K562 (cell line): Measurements from ENCODE around the gene MAPKAPK3. TPM values are rescaled to one million over a fixed set of nuclear protein-coding genes. Genes with fewer than 3 reads are reported as not detected.

Experiments used
- ARHGAP35 ChIP-seq: fragments of 450-650 bp; IDR thresholded peaks from 2 replicates; pipeline ENCODE4 v1.6.1; 2018; ENCODE audit not compliant: partially characterized antibody
- BDP1 ChIP-seq: IDR thresholded peaks from 3 replicates; pipeline ENCODE4 v1.6.1; 2011; ENCODE audit not compliant: insufficient read length, insufficient read depth
- CAMTA2 ChIP-seq: fragments of 250-450 bp; sonication (Bioruptor Pico); conservative IDR thresholded peaks from 2 replicates; pipeline ENCODE4 v1.5.1; 2022
- CBX3 ChIP-seq, 2 experiments: IDR thresholded peaks; 1 replicate in 1 of 2; 2 replicates in 1 of 2; pipeline ENCODE4 v1.6.1; 2012; ENCODE audit warnings: inconsistent platforms in 2 of 2, low read length in 2 of 2, borderline replicate concordance in 1 of 2, control low read depth in 1 of 2
- CEBPG ChIP-seq, 3 experiments: fragments of 200-800 bp in 1 of 3; sonication (Bioruptor generic) in 1 of 3; sonication (generic) in 1 of 3; formaldehyde crosslinking in 1 of 3; IDR thresholded peaks in 2 of 3; conservative IDR thresholded peaks in 1 of 3; 2 replicates each; pipeline versions ENCODE4 v1.6.1 to v1.8.0; 2016 to 2022; ENCODE audit warnings: missing compliant biosample characterization in 2 of 3, missing genetic modification characterization in 2 of 3, mild to moderate bottlenecking in 1 of 3, missing genetic modification reagents in 1 of 3
- CHD1 ChIP-seq: fragments of 200-600 bp; sonication (generic); IDR thresholded peaks from one replicate; pipeline ENCODE4 v1.6.1; 2012; ENCODE audit warnings: mild to moderate bottlenecking, moderate library complexity, low read length, inconsistent platforms
- FOXJ3 ChIP-seq: sonication (generic); formaldehyde crosslinking; IDR thresholded peaks from 2 replicates; pipeline ENCODE4 v1.4.0; 2020; ENCODE audit warnings: mild to moderate bottlenecking, missing genetic modification reagents
- HNRNPL ChIP-seq: fragments of 200-400 bp; formaldehyde crosslinking; IDR thresholded peaks from 2 replicates; pipeline ENCODE4 v1.6.1; 2017; ENCODE audit warnings: low read depth, mild to moderate bottlenecking, low read length
- HOXB6 ChIP-seq: fragments of 250-450 bp; sonication (Bioruptor Pico); IDR thresholded peaks from 2 replicates; pipeline ENCODE4 v1.5.1; 2022; ENCODE audit warnings: mild to moderate bottlenecking, borderline replicate concordance
- MED1 ChIP-seq: sonication (generic); formaldehyde crosslinking; IDR thresholded peaks from 2 replicates; pipeline ENCODE4 v1.8.1; 2023; ENCODE audit warnings: missing genetic modification reagents, borderline replicate concordance
- SOX6 ChIP-seq: fragments of 450-650 bp; IDR thresholded peaks from 2 replicates; pipeline ENCODE4 v1.6.1; 2014; ENCODE audit warnings: mild to moderate bottlenecking
- SRSF9 ChIP-seq: fragments of 200-400 bp; formaldehyde crosslinking; IDR thresholded peaks from 2 replicates; pipeline ENCODE4 v1.6.1; 2017; ENCODE audit warnings: low read depth, low read length, borderline replicate concordance
- TAF15 ChIP-seq: fragments of 200-400 bp; formaldehyde crosslinking; IDR thresholded peaks from 2 replicates; pipeline ENCODE4 v1.6.1; 2017; ENCODE audit warnings: mild to moderate bottlenecking, low read depth, low read length, moderate library complexity
- TRIM28 ChIP-seq: fragments of 450-650 bp; IDR thresholded peaks from 2 replicates; pipeline ENCODE4 v1.6.1; 2017
- ZBED1 ChIP-seq: IDR thresholded peaks from 2 replicates; pipeline ENCODE4 v1.6.1; 2014
- ZFP36 ChIP-seq: fragments of 150-350 bp; IDR thresholded peaks from 2 replicates; pipeline ENCODE4 v1.6.1; 2018; ENCODE audit warnings: low read length, low read depth; ENCODE audit not compliant: partially characterized antibody
- ZNF146 ChIP-seq: IDR thresholded peaks from one replicate; pipeline ENCODE4 v1.6.1; 2018; ENCODE audit warnings: missing compliant biosample characterization; ENCODE audit not compliant: unreplicated experiment
- ZNF282 ChIP-seq: sonication (generic); formaldehyde crosslinking; IDR thresholded peaks from 2 replicates; pipeline ENCODE4 v1.8.1; 2023; ENCODE audit warnings: missing genetic modification reagents
- polyA plus RNA-seq, 8 experiments: library from polyadenylated mRNA; depleted of rRNA in 4 of 8; stranded (reverse) in 5 of 8; unstranded in 3 of 8; fragments of >200 nt; fragmentation: Nextera tagmentation in 2 of 8; fragmentation: Illumina TruSeq in 1 of 8; extraction: Ambion mirVana in 2 of 8; extraction: Trizol in 1 of 8; gene quantifications; 2 replicates each; pipeline versions ENCODE4 v1.2.1 to v1.2.3, GENCODE V29; 2011 to 2014; ENCODE audit warnings: inconsistent platforms in 1 of 8, missing spikeins in 1 of 8
- total RNA-seq, 7 experiments: library from RNA; depleted of rRNA in 6 of 7; stranded (reverse); fragments of >200 nt in 6 of 7; fragmentation: Illumina TruSeq in 2 of 7; extraction: Trizol in 2 of 7; gene quantifications; 2 replicates each; pipeline versions ENCODE4 v1.2.1 to v1.2.3, GENCODE V29; 2011 to 2021; ENCODE audit warnings: low replicate concordance in 1 of 7
- TF ChIP-seq, protein P1 (sequence below): fragments of 450-650 bp; formaldehyde crosslinking; IDR thresholded peaks from 2 replicates; pipeline ENCODE4 v1.4.0; 2022; ENCODE audit warnings: missing genetic modification characterization
- TF ChIP-seq, protein P2 (sequence below): IDR thresholded peaks from 2 replicates; pipeline ENCODE4 v1.6.1; 2016; ENCODE audit warnings: missing genetic modification characterization, missing compliant biosample characterization
- TF ChIP-seq, protein P3 (sequence below): sonication (generic); formaldehyde crosslinking; IDR thresholded peaks from 2 replicates; pipeline ENCODE4 v1.8.0; 2022; ENCODE audit warnings: mild to moderate bottlenecking, missing genetic modification reagents
- TF ChIP-seq, protein P4 (sequence below): fragments of 250-450 bp; sonication (Bioruptor Pico); IDR thresholded peaks from 2 replicates; pipeline ENCODE4 v1.5.0; 2020; ENCODE audit warnings: mild to moderate bottlenecking

MAPKAPK3 gene
- total and polyA plus RNA-seq, 9 of the 15 experiments (the other 6 are each of a cell fraction or from before 2014, with no cell fraction given), result 8.0 to 56.4 (median 41.2) TPM

DNA sequence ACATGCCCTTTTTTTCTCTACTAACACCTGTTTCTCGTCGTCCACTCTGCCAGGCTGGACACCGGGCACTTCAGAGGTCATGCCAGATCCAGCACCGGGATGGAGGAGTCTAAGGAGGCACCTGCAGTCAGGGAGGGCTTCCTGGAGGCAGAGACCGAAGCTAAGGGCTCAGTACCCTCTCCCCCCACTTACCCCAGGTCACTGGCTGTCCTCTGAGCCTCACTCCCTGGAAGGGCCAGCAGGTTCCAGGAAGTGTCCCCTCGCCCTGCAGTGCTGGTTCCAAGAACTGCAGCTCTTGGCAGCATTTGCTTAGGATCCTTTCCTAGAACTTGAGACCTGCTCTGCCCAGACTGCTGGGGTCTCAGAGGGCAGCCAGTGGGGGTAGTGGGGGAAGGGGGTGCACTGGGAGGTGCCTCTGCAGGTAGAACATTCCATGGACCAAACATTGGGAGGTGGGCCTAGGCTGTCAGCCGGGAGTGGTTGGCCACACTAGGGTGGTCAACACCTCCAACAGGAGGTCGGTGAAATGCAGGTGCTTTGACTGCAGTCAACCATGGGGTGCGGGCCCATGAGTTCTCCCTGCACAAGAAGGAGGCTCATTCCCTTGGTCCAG lies 16.7 kb upstream of the MAPKAPK3 start (continued):
- TF ChIP-seq, protein P1, sequence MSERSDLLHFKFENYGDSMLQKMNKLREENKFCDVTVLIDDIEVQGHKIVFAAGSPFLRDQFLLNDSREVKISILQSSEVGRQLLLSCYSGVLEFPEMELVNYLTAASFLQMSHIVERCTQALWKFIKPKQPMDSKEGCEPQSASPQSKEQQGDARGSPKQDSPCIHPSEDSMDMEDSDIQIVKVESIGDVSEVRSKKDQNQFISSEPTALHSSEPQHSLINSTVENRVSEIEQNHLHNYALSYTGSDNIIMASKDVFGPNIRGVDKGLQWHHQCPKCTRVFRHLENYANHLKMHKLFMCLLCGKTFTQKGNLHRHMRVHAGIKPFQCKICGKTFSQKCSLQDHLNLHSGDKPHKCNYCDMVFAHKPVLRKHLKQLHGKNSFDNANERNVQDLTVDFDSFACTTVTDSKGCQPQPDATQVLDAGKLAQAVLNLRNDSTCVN, result no peak
- TF ChIP-seq FOXJ3 (no peak), MED1 (CRISPR knock-in tag) (no peak), CHD1 (no peak), ZFP36 (peak; percentile 100), BDP1 (no peak), TAF15 (no peak), ARHGAP35 (no peak), SOX6 (no peak), SRSF9 (no peak), CBX3 (IDR thresholded peaks at IDR 0.05; ENCODE audit: borderline replicate concordance in 1 of 2, low read length in 2 of 2) (peak in 1 of 2 experiments; percentile 67; a peak in 1 of 3 replicates), ZNF146 (CRISPR knock-in tag) (no peak), TRIM28 (no peak), ZBED1 (no peak), HNRNPL (no peak), ZNF282 (no peak), CAMTA2 (CRISPR knock-in tag) (no peak), HOXB6 (no peak), CEBPG (CRISPR knock-in tag; IDR thresholded peaks at IDR 0.05) (no peak), CEBPG (tag; conservative IDR thresholded peaks at IDR 0.05 in 1 of 2, IDR thresholded peaks at IDR 0.05 in 1 of 2) (no peak)
- TF ChIP-seq, protein P2, sequence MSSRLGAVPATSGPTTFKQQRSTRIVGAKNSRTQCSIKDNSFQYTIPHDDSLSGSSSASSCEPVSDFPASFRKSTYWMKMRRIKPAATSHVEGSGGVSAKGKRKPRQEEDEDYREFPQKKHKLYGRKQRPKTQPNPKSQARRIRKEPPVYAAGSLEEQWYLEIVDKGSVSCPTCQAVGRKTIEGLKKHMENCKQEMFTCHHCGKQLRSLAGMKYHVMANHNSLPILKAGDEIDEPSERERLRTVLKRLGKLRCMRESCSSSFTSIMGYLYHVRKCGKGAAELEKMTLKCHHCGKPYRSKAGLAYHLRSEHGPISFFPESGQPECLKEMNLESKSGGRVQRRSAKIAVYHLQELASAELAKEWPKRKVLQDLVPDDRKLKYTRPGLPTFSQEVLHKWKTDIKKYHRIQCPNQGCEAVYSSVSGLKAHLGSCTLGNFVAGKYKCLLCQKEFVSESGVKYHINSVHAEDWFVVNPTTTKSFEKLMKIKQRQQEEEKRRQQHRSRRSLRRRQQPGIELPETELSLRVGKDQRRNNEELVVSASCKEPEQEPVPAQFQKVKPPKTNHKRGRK (tag), result no peak
- TF ChIP-seq, protein P3, sequence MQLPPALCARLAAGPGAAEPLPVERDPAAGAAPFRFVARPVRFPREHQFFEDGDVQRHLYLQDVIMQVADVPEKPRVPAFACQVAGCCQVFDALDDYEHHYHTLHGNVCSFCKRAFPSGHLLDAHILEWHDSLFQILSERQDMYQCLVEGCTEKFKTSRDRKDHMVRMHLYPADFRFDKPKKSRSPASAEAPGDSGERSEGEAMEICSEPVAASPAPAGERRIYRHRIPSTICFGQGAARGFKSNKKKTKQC (CRISPR knock-in tag), result no peak; the same call in 1 of the 2 replicates
- TF ChIP-seq, protein P4, sequence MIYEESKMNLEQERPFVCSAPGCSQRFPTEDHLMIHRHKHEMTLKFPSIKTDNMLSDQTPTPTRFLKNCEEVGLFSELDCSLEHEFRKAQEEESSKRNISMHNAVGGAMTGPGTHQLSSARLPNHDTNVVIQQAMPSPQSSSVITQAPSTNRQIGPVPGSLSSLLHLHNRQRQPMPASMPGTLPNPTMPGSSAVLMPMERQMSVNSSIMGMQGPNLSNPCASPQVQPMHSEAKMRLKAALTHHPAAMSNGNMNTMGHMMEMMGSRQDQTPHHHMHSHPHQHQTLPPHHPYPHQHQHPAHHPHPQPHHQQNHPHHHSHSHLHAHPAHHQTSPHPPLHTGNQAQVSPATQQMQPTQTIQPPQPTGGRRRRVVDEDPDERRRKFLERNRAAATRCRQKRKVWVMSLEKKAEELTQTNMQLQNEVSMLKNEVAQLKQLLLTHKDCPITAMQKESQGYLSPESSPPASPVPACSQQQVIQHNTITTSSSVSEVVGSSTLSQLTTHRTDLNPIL (CRISPR knock-in tag), result no peak
